Activated T-helper 17 cell treated with anti-CD3 and anti-CD28 coated beads, Interleukin-2, amount 50 U/mL, for 72 hours (primary cell): ENCODE results near the gene PNMA8B. TPM values are rescaled to one million over a fixed set of nuclear protein-coding genes. Genes with fewer than 3 reads are reported as not detected.

Experiments used
- total RNA-seq, 2 donors: library from RNA; stranded (reverse); gene quantifications; one replicate each; pipeline ENCODE4 v1.2.3, GENCODE V29; 2022

PNMA8B gene
- total RNA-seq, 2 donors from 2014 or later, result 0.08 TPM; not detected in 1

Other genes with a start within 250 kb of the PNMA8B start
- gene HIF3A, start 198.8 kb downstream of the PNMA8B start, total RNA-seq, result not detected
- 100 to 1,000 TPM in 1 of 2 donors, 10 to 100 TPM in 1; 60.0 to 127 TPM for gene PPP5C, start 148.8 kb downstream of the PNMA8B start, total RNA-seq
- gene CCDC8, start 82.3 kb downstream of the PNMA8B start, total RNA-seq, result not detected
- gene PNMA8C, start 66.9 kb downstream of the PNMA8B start, total RNA-seq, result not detected
- gene PNMA8A, start 24.3 kb downstream of the PNMA8B start, total RNA-seq, result not detected
- 100 to 1,000 TPM; 313 to 323 TPM for gene CALM3, start 105.5 kb upstream of the PNMA8B start, total RNA-seq
- 10 to 100 TPM in 1 of 2 donors, 1 to 10 TPM in 1; 1.3 to 12.9 TPM for gene PTGIR, start 129.2 kb upstream of the PNMA8B start, total RNA-seq
- gene GNG8, start 140.3 kb upstream of the PNMA8B start, total RNA-seq, result 1 to 10 TPM in 1 of 2 donors, not detected in 1; 9.6 TPM
- gene DACT3, start 165.3 kb upstream of the PNMA8B start, total RNA-seq, result 1 to 10 TPM in 1 of 2 donors, under 1 TPM in 1; 0.09 to 5.4 TPM
- gene PRKD2, start 221.2 kb upstream of the PNMA8B start, total RNA-seq, result 100 to 1,000 TPM in 1 of 2 donors, 10 to 100 TPM in 1; 75.0 to 103 TPM